ENCODE results near the gene MYO9A.

GRCh38 chr15:71973366-71973765 is 144.6 kb downstream of the MYO9A start:
- no peak for TF ChIP-seq CTCF (IDR thresholded peaks at IDR 0.05)
- no peak for TF ChIP-seq POLR2A (IDR thresholded peaks at IDR 0.05)

All from heart left ventricle (tissue), 13 donors.